ENCODE results near the gene IL1RAPL1.

Gene IL1RAPL1

DNA sequence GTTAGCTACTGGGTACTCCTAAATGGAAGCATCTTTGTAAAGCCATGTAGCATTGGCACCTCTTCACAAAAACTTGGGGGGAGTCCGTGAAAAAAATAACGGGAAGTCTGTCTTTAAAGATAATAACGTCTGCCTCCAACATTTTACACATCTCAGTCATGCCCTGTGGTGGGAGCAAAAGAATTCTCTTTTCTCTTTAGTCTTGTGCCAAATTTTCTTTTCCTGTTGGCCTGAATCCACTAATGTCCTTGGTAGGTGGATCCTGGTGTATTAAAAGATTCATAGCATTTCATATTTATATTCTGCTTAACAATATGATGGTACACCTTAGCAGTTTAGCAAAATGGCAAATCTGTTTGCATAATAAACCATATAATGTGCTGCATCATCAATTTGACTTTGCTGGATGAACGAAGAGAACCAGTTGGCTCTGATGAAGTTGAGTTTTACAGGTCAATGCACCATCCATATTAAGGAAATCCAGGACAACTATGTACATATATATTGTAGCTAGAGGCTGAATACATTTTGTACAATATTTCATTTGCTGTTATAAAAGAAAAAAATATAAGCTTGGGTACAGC is 881.8 kb downstream of the IL1RAPL1 start:
- H3K9me3 ChIP-seq (ENCODE audit: insufficient read depth, low read length) = no peaks in the 10 kb centered on the region
- no peak overlapping the region for H3K27ac ChIP-seq (ENCODE audit: low read depth, low read length)
- no peaks in the 10 kb centered on the region for H3K27me3 ChIP-seq (ENCODE audit: low read length)
- no peak overlapping the region for H3K4me3 ChIP-seq (ENCODE audit: insufficient read depth, low read length, poor library complexity, severe bottlenecking)
- H3K9me2 ChIP-seq (replicated peaks; ENCODE audit: insufficient read depth, low read length) = no peaks in the 10 kb centered on the region
- no peaks in the 10 kb centered on the region for H3K79me2 ChIP-seq (ENCODE audit: insufficient read depth, low read length)
- TF ChIP-seq, protein P1, sequence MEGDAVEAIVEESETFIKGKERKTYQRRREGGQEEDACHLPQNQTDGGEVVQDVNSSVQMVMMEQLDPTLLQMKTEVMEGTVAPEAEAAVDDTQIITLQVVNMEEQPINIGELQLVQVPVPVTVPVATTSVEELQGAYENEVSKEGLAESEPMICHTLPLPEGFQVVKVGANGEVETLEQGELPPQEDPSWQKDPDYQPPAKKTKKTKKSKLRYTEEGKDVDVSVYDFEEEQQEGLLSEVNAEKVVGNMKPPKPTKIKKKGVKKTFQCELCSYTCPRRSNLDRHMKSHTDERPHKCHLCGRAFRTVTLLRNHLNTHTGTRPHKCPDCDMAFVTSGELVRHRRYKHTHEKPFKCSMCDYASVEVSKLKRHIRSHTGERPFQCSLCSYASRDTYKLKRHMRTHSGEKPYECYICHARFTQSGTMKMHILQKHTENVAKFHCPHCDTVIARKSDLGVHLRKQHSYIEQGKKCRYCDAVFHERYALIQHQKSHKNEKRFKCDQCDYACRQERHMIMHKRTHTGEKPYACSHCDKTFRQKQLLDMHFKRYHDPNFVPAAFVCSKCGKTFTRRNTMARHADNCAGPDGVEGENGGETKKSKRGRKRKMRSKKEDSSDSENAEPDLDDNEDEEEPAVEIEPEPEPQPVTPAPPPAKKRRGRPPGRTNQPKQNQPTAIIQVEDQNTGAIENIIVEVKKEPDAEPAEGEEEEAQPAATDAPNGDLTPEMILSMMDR (IDR thresholded peaks at IDR 0.05; ENCODE audit: insufficient read depth, low read length, poor library complexity, severe bottlenecking) = no peak
- TF ChIP-seq EZH2phosphoT487 (conservative IDR thresholded peaks at IDR 0.05; ENCODE audit: low read length) = no peak
- H4K20me1 ChIP-seq (ENCODE audit: low read depth, low read length) = no peaks in the 10 kb centered on the region
- no peaks in the 10 kb centered on the region for H3F3A ChIP-seq (ENCODE audit: insufficient read depth)
- H3K9ac ChIP-seq (ENCODE audit: low read length) = no peak overlapping the region
- no peak overlapping the region for H2AFZ ChIP-seq (ENCODE audit: low read depth, low read length, severe bottlenecking)
- H3K4me2 ChIP-seq (ENCODE audit: low read depth, low read length, poor library complexity, severe bottlenecking) = no peak overlapping the region
- no peaks in the 10 kb centered on the region for H3K36me3 ChIP-seq (ENCODE audit: low read length)

DNA sequence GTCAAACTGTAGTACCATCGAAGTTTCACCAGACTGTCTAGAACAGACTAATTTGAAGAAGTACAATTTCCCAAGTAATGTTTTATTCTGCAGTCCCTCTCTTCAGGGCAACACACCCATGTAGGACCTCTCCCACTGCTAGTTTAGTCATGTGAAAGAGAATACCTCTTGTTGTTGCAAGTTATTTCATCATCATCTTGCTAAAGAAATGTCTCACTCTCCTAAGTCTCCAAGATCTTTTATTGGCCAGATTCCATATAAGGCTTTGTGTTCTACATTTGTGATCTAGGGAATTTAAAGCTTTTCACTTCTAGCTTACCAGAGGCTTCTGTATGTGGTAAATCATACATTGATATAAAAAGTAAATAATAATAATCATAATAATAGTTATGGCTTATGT is 882.8 kb downstream of the IL1RAPL1 start:
- Histone ChIP-seq H3K4me3 (ENCODE audit: insufficient read depth, low read length, poor library complexity, severe bottlenecking) (no peak overlapping the region), H3K9me2 (replicated peaks; ENCODE audit: insufficient read depth, low read length) (no peaks in the 10 kb centered on the region), H3K4me2 (ENCODE audit: low read depth, low read length, poor library complexity, severe bottlenecking) (no peak overlapping the region), H3K9ac (ENCODE audit: low read length) (no peak overlapping the region), H3K36me3 (ENCODE audit: low read length) (no peaks in the 10 kb centered on the region), H3F3A (ENCODE audit: insufficient read depth) (no peaks in the 10 kb centered on the region), H3K9me3 (ENCODE audit: insufficient read depth, low read length) (no peaks in the 10 kb centered on the region), H3K27ac (ENCODE audit: low read depth, low read length) (no peak overlapping the region), H4K20me1 (ENCODE audit: low read depth, low read length) (no peaks in the 10 kb centered on the region), H3K27me3 (ENCODE audit: low read length) (no peaks in the 10 kb centered on the region), H2AFZ (ENCODE audit: low read depth, low read length, severe bottlenecking) (no peak overlapping the region), H3K79me2 (ENCODE audit: insufficient read depth, low read length) (no peaks in the 10 kb centered on the region)
- TF ChIP-seq, protein P1 (IDR thresholded peaks at IDR 0.05; ENCODE audit: insufficient read depth, low read length, poor library complexity, severe bottlenecking) = no peak
- no peak for TF ChIP-seq EZH2phosphoT487 (conservative IDR thresholded peaks at IDR 0.05; ENCODE audit: low read length)

DNA sequence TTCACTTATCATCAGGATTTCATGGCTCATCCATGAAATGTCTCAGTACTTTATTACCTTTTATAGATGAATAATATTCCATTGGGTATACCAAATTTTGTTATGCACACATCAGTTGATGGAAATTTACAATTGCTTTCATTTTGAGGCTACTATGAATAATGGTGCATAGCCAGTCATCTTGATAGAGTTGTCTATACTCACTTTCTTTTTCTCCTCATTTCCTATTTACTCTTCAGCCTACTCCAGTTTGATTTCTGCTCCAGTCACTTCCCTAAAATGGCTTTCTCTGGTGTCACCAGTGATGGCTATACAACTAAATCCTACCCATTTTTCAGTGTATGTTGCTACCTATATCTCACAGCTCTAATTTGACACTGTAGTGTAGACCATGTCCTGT is 884.6 kb downstream of the IL1RAPL1 start:
- H3K4me2 ChIP-seq (ENCODE audit: low read depth, low read length, poor library complexity, severe bottlenecking) = no peak overlapping the region
- H3K9me2 ChIP-seq (replicated peaks; ENCODE audit: insufficient read depth, low read length) = no peaks in the 10 kb centered on the region
- H3K27ac ChIP-seq (ENCODE audit: low read depth, low read length) = no peak overlapping the region
- no peaks in the 10 kb centered on the region for H3K9me3 ChIP-seq (ENCODE audit: insufficient read depth, low read length)
- H3K4me3 ChIP-seq (ENCODE audit: insufficient read depth, low read length, poor library complexity, severe bottlenecking) = no peak overlapping the region
- TF ChIP-seq, protein P1 (IDR thresholded peaks at IDR 0.05; ENCODE audit: insufficient read depth, low read length, poor library complexity, severe bottlenecking) = no peak
- no peak for TF ChIP-seq EZH2phosphoT487 (conservative IDR thresholded peaks at IDR 0.05; ENCODE audit: low read length)
- no peak overlapping the region for H3K9ac ChIP-seq (ENCODE audit: low read length)
- H2AFZ ChIP-seq (ENCODE audit: low read depth, low read length, severe bottlenecking) = no peak overlapping the region
- no peaks in the 10 kb centered on the region for H3K27me3 ChIP-seq (ENCODE audit: low read length)
- H3K79me2 ChIP-seq (ENCODE audit: insufficient read depth, low read length) = no peaks in the 10 kb centered on the region
- no peaks in the 10 kb centered on the region for H4K20me1 ChIP-seq (ENCODE audit: low read depth, low read length)
- no peaks in the 10 kb centered on the region for H3K36me3 ChIP-seq (ENCODE audit: low read length)
- H3F3A ChIP-seq (ENCODE audit: insufficient read depth) = no peaks in the 10 kb centered on the region
